GM18861 (cell line): ENCODE results near the gene H2AZ2.
"Not testable (repeated sequence)": the region's sequence is repeated elsewhere in the genome, so short reads cannot be mapped to it uniquely, and the experiment has no call there.

Source experiments
- ATAC-seq: cut with Tn5 transposase; IDR thresholded peaks from one replicate; pipeline ENCODE4 v1.9.1; 2021; ENCODE audit not compliant: unreplicated experiment

Gene H2AZ2

GRCh38 chr7:44787762-44788161 is 60.1 kb downstream of the H2AZ2 start:
- ATAC-seq, result no peak

DNA sequence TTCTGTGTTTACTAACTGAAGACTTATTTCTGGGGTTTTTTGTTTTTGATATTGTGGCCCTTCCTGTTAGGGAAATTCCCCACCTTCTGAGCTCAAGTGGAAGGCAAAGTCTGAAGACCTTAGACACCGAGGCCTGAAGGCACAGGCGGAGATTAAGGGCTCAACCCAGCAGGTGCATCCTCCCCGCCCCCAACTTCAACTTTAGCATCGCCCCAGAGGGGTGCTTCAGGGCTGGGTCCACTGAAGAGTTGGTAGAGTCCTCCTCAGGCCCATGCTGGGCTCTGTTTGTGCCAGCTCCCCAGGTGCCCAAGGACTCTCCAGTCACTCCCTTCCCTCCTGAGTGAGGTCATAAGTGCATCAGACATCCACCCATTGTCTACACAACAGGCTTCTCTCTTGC is 60.8 kb downstream of the H2AZ2 start:
- no peak for ATAC-seq

DNA sequence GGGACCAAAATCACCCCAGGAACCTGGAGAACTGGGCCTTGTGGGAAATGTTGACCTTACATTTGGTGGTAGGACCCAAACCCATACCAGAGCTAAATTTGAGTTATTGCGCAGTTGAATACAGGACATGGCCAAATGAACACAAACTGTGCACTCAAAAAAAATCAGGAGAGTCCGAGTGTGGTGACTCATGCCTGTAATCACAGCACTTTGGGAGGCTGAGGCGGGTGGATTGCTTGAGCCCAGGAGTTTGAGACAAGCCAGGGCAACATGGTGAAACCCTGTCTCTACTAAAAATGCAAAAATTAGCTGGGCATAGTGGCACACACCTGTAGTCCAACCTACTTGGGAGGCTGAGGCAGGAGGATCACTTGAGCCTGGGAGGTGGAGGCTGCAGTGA is 62.7 kb downstream of the H2AZ2 start:
- not testable (repeated sequence) for ATAC-seq

- no peak for ATAC-seq
Observed at GRCh38 chr7:44784364-44784763, 63.5 kb downstream of the H2AZ2 start.

DNA sequence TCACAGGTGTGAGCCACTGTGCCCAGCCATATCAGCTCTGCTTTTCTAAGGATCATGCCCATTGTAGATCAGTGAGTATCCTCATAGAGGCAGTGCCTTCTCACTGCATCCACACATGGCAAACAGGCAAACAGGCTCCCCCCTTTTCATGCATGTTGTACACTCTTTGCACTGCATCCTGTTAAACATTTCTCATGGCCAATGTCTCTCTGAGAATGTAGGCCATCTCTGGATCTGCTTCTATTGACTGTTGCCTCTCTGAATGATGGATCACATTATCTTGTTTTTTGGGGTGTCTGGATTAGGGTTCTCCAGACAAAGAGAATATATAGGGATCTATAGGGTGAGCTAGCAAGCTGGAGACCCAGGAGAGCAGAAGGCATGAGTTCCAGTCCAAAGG is 64.5 kb downstream of the H2AZ2 start:
- ATAC-seq, result no peak

DNA sequence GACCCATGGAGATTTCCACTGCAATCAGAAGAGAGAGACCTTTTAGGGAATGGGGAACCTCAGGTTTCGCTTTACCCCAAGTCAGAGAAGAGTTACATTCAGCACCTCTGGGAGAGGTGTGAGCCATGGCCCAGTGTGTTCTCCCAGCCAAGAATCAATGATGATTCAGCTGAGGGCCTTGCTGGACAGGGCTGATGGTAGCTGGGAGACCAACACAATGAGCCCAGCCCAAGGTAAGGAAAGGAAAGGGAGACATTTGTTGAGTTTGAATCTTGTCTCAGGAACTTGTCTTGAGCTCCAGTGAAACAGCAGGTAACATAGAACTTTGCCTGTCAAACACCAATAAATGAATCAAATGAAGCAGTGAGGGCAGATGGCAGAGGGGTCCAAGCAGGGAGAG is 65.4 kb downstream of the H2AZ2 start:
- ATAC-seq, result no peak
